Epithelial cell of esophagus (primary cell): ENCODE results near the gene MEF2A.

Experiments used
- DNase-seq: peaks from one replicate; pipeline ENCODE4 v3.0.0; 2010; ENCODE audit warnings: low read depth
- H3K4me3 ChIP-seq: 2 replicates; pipeline ENCODE4 v1.5.1; 2011; ENCODE audit warnings: mild to moderate bottlenecking, low read length, control low read depth
- TF ChIP-seq, protein P1 (sequence below): IDR thresholded peaks from 2 replicates; pipeline ENCODE4 v1.5.1; 2011; ENCODE audit warnings: low read depth, mild to moderate bottlenecking, low read length, control low read depth, inconsistent platforms; ENCODE audit not compliant: insufficient read depth; ENCODE audit errors: missing control alignments

Gene MEF2A

DNA sequence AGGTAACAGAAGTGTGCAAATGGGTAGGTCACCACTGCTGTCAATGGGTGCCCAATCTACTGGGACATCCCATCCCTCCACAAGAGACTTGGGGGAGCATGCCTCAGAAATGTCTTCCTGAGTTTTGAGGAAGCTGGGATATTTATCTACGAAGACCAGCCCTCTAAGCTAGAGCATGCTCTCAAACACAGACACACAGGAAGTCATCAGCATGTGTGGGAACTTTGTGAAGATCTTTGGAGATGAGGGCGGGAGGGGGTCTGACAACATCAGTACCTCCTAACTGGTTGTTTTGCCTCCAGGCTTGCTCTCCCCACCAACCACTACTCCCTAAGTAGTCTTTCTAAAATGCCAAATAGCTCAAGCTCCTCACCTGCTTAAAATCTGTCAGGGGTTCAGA is 3.5 kb upstream of the MEF2A start:
- TF ChIP-seq, protein P1, sequence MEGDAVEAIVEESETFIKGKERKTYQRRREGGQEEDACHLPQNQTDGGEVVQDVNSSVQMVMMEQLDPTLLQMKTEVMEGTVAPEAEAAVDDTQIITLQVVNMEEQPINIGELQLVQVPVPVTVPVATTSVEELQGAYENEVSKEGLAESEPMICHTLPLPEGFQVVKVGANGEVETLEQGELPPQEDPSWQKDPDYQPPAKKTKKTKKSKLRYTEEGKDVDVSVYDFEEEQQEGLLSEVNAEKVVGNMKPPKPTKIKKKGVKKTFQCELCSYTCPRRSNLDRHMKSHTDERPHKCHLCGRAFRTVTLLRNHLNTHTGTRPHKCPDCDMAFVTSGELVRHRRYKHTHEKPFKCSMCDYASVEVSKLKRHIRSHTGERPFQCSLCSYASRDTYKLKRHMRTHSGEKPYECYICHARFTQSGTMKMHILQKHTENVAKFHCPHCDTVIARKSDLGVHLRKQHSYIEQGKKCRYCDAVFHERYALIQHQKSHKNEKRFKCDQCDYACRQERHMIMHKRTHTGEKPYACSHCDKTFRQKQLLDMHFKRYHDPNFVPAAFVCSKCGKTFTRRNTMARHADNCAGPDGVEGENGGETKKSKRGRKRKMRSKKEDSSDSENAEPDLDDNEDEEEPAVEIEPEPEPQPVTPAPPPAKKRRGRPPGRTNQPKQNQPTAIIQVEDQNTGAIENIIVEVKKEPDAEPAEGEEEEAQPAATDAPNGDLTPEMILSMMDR, result no peak
- DNase-seq, result no peak

GRCh38 chr15:99564221-99565048 is 1.3 kb upstream of the MEF2A start:
- H3K4me3 ChIP-seq, result peak overlapping the region; percentile 27
- peak; percentile 17 for DNase-seq
- TF ChIP-seq, protein P1, result no peak

More for the DNA sequence above, 3.5 kb upstream of the MEF2A start:
- H3K4me3 ChIP-seq, result no peak overlapping the region

DNA sequence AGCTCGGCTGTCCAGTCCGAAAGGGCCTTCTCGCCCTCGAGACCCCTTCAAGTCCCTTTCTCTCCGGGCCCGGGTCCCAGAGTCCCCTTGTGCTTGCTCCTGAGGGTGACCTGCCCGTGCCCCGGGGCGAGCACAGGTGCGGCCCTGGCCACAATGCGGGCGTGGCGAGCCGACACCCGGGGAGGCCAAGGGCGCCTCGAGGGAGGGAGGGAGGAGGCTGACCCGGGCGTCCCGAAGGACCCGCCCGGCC is 810 bp upstream of the MEF2A start:
- no peak for DNase-seq
- H3K4me3 ChIP-seq, result peak overlapping the region; percentile 27
- TF ChIP-seq, protein P1, result no peak

DNA sequence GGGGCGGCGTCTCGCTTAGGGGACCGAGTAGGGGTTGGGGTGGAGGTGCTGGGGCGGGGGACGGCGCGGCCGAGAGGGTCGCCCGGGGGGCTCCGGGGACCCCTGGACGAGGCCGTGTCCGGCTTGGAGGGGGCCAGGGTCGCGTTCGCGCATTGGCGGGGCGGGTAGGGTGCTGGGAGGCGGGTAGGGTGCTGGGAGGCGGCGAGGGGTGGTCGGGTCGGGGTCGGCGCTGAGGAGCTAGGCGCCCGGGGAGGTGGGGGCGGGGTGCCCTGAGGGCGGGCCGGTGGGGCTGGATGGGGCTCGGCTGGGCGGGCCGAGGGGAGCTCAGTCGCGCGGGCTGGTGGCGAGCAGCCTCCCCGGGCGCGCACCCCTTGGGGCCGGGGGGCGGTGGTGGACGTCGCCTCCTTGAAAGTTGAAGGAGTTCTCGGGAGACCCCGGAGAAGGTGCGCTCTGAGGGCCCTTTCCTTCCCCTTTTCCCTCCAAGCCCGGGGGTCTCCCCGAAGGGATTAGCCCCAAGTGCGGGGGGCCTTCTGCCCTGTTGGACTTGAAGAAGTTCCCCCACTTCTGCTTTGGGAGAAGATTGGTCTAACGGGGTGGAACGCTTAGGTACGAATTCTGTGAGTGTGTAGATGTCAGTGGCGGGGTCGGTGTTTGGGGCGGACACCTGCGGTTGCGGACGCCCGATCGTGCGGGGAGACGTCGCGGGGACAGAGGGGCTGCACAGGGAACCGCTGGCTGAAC is 543 bp downstream of the MEF2A start:
- peak; percentile 21 for DNase-seq
- H3K4me3 ChIP-seq, result peak overlapping the region; percentile 94
- TF ChIP-seq, protein P1, result no peak

DNA sequence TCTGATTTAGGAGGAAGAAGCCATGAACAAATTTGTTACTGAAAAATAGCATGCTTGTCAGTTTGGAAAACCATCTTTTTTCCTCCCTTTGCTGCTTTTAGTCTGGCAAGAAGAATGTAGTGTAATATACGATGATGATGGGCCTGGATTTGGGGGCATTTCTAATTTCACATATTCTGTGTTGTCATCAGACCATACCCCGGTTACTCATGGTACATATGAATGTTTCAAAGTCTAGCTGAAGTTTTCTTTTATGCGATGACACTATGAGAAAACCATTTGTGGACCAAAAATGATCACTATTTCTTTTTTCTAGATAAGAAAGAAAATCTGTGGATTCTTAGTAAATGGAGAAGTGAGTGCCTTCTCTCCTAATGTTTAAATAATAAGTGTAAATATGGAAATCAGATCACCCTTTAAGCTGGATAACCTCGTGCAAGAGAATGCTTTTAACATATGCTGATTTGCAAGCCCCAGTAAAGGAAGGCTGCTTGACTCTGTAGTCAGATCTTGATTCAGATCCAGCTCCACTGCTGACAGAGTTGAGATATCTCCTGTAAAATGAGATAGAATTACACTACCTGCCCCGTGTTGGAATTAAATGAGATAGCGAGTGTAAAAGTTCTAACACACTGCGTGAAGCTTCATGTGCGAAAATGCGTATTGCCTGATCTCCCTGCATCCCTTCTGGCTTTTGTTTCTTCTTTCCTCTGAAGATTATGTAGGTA is 3.0 kb downstream of the MEF2A start:
- DNase-seq, result no peak
- TF ChIP-seq, protein P1, result no peak
- H3K4me3 ChIP-seq, result no peak overlapping the region

GRCh38 chr15:99571299-99571698 is 5.5 kb downstream of the MEF2A start:
- no peak overlapping the region for H3K4me3 ChIP-seq
- DNase-seq, result no peak
- TF ChIP-seq, protein P1, result no peak
